GM21737 (cell line): ENCODE measurements around the gene FRMPD4.
A peak's percentile ranks its signal among the peaks of the same experiment; 100 is the strongest.

ENCODE experiments used
- ATAC-seq: cut with Tn5 transposase; IDR thresholded peaks from one replicate; pipeline ENCODE4 v1.9.1; 2021; ENCODE audit warnings: mild to moderate bottlenecking, moderate library complexity; ENCODE audit not compliant: unreplicated experiment

FRMPD4 gene

DNA sequence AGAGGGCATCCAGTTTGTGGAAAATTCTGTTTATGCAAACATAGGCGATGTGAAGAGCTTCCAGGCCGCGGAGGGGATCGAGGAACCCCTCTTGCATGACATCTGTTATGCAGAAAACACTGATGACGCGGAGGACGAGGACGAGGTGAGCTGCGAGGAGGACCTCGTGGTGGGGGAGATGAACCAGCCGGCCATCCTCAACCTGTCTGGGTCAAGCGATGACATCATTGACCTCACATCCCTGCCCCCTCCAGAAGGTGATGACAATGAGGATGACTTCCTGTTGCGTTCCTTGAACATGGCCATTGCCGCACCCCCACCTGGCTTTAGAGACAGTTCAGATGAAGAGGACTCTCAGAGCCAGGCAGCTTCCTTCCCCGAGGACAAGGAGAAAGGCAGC, 578.3 kb downstream of the FRMPD4 start:
- ATAC-seq, result no peak

DNA sequence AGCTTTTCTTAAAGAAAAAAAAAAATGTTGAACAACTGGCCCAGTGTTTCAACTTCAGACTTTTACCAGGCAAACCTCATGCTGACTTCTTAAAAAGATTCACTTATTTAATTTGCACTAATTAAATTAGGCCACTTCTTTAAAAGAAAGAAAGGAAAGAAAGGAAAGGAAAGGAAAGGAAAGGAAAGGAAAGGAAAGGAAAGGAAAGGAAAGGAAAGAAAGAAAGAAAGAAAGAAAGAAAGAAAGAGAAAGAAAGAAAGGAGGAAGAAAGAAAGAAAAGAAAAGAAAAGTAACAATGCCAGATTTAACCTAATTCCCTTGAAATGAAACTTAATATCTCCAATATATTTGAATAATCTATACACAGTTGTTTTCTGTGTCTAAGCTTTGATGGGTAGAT, 581.6 kb downstream of the FRMPD4 start:
- ATAC-seq, result no peak

DNA sequence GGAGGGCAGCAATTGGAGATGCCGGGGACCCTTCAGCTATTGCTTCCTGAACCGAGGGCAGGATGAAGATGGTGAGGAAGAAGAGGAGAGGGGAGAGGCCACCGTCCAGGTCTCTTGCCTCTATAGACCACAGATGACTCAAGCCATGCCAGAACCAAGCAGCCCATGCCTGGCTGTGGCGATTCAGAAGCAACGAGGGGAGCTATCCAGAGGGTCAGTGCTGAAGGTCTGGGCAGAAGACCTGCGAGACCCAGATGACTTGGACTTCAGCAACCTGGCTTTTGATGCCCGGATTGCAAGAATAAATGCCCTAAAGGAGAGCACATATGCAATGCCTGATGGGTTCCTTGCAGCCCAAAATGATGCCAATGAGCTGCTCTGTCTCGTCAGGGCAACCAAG, 582.8 kb downstream of the FRMPD4 start:
- no peak for ATAC-seq

DNA sequence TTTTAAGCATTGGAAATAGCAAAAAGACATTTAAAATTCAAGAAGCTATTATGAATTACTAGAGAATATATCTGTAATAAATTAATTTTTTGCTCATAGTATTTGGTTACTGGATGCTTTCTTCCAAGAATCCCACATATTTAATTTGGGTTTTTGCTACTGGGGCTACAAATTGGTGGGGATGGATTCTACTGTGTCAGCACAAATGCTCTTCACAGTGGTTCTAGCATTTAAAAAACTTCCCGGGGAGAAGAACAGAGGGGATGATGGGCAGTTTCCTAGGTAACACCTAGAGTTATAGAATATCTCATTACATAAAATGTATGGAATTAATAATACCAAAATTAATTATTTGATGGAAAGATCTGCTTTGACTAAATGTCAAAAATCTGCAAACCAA, 584.0 kb downstream of the FRMPD4 start:
- no peak for ATAC-seq

DNA sequence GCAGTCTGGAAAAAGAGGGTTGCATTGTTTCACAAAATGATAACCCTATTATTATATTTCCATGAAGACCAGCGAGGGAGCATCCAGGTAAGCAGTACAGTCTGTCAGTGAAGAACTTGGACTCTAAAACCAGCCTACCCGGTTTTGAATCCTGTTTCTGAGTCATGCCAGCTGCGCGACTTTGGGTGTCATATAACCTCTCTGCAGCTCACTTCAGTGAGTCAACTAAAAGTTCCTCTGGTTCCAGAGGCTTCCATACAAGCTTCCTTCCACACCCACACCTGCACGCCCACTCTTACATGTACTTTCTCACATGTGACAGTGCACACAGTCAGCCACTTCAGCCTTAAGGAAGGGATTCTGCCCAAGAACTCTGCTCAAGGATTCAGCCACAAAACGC, 603.1 kb downstream of the FRMPD4 start:
- ATAC-seq, result no peak

DNA sequence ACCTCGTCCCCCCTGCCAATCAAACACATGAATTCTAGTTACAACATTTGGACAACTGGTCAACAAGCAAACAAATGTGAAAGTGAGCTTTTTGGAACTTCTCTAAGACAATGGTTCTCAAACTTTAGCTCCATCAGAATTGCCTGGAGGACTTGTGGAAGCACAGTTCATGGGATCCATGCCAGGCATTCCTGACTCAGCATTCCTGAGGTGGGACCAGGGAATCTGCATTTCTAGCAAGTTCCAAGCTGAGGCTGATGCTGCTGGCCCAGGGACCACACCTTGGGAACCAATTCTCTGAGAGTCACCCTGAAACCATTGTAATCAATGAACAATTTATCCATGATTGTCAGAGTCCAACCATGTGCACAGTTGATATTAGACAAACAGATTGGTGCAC, 609.2 kb downstream of the FRMPD4 start:
- no peak for ATAC-seq

DNA sequence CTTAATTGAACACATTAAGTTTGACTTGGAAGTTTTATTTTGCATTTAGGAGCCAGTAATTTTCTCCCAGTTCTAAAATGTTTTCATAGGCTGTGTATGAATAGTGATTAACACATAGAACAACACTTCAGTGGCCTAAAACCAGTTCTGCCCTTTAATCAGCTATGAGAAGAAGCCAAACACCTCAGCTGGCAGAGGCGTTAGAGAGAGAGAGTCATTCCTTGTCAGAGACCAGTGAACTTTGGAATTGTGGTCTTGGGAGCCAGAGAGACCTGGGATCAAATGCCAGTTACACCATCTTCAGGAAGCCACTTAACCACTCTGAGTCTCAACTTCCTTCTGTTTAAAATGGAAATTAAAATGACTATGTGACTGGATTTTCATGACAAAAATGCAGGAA, 613.6 kb downstream of the FRMPD4 start:
- no peak for ATAC-seq

DNA sequence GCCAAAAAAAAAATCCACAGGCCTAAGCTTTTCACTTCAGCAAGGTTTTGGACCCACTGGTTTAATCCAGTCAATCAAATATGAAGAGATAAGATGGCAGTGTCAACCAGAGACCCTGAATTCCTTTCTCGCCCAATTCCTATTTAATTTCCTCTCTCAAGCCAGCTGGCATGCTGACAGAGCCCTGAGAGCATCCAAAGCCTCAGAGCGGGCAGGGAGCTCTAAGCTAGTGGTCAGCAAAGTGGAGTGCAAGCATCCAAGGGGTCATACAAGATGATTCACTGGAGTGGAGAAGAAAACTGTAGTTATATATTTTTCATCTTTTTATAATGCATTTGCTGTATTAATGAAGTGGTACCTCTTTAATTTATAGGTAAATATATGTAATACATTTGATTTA, 615.1 kb downstream of the FRMPD4 start:
- no peak for ATAC-seq

DNA sequence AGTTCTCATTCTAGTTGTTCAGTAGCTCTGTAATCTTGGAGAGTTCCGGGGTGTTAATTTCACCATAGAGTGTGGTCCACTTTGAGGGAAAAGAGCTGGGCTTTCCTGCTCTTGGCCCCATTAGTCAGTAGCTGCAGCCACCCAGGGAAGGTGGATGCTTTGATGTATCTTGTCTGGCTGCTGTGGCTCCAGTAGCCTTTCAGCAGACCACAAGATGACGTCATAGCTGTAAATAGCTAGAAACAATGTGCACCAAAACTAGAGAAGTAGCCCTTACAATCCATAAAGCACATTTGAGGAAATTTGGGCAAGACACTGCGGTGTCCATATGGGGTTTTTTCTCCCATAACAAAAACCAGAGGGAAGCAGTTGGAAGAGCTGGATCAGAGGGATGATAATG, 620.0 kb downstream of the FRMPD4 start:
- no peak for ATAC-seq

DNA sequence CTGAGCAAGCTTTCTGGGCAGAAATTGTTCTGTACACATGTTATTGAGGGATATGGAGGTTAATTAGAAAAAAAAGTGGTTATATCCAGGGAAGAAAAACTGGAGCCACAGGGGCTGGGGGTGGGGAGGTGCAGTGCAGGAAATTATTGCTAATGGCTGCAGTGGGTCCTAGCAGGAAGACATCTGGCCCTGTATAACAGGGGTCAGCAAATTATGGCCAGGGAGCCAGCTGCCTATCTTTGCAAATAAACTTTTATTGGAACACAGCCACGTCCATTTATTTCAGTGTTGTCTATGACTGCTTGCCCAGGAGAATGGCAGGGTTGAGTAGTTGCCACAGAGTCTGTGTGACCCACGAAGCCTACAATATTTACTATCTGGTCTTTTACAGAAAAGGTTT, 629.6 kb downstream of the FRMPD4 start:
- ATAC-seq, result no peak

DNA sequence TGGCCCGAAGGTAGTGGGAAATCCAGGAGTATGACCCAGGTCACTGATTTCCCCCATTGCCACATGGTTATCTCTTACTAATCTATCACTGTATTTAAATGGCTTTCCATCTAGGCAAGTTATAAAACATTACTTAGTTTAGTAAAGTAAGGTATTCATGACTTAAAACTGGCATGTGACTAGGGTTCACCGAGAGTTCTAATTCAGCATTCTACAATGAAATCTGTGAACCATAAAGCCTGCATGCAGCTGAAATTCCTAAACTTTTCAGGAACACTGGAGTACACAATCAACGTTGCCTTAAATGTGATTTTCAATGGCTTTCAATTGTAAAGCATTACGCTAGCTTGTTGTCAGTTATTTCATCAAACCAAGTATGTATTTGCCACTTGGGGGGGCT, 630.2 kb downstream of the FRMPD4 start:
- no peak for ATAC-seq

DNA sequence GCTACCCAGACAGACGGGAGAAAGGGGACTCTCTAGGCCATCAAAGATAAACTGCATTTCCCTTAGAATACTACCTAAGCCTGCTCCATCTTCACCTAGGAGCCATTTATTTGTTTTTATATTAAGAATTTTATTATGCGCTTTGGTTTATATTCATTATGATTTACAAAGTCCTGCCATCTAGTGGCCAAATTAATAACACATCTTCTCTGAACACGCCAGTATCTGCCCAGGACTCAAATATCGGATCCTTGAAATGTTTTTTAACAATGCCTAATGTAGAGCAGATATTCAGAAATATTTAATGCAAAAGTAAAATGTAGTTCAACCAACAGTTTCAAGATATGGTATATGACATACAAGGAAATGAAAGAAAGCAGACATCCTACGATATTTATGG, 632.2 kb downstream of the FRMPD4 start:
- no peak for ATAC-seq

DNA sequence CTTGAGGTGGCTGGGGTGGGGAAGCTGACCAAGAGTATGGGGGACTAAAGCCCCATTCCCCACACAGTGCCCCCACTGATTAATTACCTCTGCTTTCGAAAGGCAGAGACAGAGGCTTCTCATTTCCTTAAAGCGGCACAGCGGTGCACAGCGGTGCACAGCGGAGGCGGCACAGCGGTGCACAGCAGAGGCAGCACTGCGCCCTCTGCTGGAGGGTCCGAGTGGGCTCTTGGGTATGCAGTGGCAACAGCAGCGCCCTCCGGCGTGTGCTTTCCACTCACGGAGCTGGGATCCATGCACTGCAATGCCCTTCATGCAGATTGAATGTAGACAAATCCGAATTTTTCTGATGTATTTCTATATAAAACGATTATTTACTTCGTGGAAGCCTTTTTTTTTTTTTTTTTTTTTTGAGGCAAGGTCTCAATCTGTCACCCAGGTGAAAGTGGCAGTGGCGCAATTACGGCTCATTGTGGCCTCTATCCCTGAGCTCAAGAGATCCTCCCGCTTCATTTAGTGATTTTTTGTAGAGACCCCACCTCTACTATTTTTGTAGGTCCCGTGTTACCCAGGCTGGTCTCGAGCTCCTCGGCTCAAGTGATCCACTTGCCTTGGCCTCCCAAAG, 633.3 kb downstream of the FRMPD4 start:
- peak; percentile 96 for ATAC-seq
